B cell (primary cell): Measurements from ENCODE around the gene LRTM2.

Source experiments
- EZH2 ChIP-seq: IDR thresholded peaks from 2 replicates; pipeline ENCODE4 v1.6.1; 2012; ENCODE audit warnings: borderline replicate concordance, low read depth, mild to moderate bottlenecking, moderate library complexity, low read length; ENCODE audit not compliant: insufficient read depth, poor library complexity, severe bottlenecking
- TF ChIP-seq, protein P1 (sequence below): fragments of 200-600 bp; IDR thresholded peaks from one replicate; pipeline ENCODE4 v1.8.0; 2022; ENCODE audit warnings: antibody characterized with exemption, mild to moderate bottlenecking

DNA sequence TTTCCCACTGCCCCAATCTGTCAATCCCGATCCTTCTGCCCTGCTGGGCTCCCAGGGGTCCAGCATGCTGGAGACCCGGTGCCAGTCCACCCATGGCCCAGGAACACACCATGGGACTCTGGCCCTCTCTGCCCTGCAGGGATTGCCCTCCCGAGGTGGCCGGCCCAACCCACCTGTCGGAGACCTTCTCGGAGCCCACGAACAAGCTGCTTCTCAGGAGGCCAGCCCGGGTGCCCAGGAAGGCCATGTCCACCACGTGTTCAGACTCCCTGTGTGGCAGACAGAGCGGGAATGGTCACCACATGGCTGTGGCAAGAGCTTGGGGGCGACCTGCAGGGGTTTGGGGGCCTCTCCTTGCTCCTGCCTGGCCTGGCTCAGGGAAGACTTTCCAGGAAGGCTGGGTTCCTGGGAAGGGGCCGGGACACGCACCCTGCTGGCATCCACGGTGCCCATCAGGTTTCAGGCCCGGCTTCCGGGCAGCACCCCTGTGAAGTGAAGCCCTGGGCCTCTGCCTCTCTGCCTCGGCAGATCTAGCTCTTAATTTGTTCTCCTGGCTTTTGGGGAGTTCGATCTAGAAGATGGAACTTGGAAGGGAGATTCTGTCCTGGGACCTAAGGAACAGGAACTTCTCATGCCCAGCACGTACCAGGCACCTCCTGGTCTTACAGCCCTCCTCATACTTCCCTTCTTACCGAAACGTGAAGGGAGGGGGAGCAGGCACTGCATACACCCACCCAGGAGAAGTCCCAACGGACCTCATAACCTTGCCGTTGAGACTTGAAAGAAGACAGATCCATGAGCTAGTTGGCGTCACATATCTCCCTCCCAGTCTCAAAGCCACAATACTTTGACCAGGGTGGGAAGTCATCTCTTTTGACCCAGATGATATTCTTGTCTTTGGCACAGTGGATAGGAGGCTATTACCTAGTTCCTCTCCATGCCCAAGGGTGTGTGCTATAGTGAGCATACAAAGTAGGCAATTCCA lies 26.3 kb downstream of the LRTM2 start:
- TF ChIP-seq, protein P1, sequence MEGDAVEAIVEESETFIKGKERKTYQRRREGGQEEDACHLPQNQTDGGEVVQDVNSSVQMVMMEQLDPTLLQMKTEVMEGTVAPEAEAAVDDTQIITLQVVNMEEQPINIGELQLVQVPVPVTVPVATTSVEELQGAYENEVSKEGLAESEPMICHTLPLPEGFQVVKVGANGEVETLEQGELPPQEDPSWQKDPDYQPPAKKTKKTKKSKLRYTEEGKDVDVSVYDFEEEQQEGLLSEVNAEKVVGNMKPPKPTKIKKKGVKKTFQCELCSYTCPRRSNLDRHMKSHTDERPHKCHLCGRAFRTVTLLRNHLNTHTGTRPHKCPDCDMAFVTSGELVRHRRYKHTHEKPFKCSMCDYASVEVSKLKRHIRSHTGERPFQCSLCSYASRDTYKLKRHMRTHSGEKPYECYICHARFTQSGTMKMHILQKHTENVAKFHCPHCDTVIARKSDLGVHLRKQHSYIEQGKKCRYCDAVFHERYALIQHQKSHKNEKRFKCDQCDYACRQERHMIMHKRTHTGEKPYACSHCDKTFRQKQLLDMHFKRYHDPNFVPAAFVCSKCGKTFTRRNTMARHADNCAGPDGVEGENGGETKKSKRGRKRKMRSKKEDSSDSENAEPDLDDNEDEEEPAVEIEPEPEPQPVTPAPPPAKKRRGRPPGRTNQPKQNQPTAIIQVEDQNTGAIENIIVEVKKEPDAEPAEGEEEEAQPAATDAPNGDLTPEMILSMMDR: no peak
- TF ChIP-seq EZH2: no peak
